NCI-H1436 (cell line): ENCODE data around the gene KCTD1.

Source experiments
- DNase-seq: peaks from one replicate; lab custom pipeline; 2025; lab: John Stamatoyannopoulos, UW

Gene KCTD1

DNA sequence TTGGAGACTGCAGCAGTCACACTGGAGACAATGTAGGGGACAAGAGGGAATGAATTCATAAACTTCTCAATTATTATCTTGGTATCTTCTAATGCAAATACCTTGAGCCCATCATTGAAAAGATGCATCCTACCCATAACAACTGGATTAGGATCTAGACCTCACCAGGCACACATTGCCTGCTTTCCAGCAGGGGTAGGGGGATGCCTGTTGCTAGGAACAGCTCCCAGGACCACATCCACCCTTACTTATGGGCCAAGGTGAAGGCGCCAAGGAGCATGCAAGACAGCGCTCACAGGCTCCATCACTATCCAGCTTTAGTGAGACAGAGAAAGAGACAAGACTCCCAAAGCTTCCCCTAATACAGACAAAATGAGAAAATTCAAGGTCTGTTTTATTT is 24.4 kb downstream of the KCTD1 start:
- no peak for DNase-seq

DNA sequence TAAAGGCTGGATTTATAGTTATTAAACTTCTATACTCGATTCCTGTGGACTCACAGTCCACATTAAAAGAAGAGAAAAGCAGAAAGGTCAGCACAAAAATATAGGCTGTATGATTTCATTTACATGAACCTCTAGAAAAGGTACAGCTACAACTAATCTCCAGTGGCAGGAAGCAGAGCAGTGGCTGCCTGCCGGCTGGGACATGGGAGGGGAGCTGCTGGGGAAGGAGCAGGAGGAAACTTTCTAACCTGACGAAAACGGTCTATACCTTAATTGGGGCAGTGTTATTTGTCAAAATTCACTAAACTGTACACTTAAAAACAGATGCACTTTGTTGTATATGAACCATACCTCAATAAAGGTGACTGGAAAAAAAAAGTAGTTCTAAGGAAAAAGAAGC is 26.7 kb downstream of the KCTD1 start:
- DNase-seq = no peak

DNA sequence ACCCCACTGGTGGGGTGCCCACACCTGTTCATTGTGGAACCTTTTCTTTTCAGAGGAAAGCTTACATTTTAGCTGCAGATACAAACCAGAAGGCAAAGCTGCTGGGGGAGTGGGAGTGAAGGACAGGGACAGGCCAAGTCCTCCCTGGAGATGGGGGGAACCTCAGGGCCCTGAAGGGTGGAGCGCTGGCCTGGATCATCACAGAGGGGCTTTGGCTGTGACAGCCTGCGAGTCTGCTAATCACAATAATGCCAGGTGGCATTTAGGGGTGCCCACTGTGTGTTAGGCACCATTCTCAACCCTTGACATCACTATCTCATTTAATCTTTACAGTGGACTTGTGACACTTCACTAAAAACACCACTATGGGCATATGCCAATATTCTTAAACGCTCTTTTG is 27.4 kb downstream of the KCTD1 start:
- DNase-seq = no peak

- no peak for DNase-seq
Observed at GRCh38 chr18:26519114-26519513, 29.2 kb downstream of the KCTD1 start.

DNA sequence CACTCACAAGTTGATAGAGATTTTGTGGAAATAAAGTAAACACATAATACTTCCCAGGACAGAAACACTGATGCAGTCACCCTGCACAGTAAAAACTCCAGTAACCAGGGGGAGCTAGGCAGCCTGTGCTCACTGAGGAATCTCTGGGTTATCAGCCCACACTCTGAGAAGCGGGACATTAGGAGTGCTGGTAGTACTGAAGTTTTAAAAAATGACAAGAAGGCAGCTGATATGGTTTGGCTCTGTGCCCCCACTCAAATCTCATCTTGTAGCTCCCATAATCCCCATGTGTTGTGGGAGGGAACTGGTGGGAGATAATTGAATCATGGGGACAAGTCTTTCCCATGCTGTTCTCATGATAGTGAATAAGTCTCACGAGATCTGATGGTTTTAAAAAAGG is 31.4 kb downstream of the KCTD1 start:
- no peak for DNase-seq

DNA sequence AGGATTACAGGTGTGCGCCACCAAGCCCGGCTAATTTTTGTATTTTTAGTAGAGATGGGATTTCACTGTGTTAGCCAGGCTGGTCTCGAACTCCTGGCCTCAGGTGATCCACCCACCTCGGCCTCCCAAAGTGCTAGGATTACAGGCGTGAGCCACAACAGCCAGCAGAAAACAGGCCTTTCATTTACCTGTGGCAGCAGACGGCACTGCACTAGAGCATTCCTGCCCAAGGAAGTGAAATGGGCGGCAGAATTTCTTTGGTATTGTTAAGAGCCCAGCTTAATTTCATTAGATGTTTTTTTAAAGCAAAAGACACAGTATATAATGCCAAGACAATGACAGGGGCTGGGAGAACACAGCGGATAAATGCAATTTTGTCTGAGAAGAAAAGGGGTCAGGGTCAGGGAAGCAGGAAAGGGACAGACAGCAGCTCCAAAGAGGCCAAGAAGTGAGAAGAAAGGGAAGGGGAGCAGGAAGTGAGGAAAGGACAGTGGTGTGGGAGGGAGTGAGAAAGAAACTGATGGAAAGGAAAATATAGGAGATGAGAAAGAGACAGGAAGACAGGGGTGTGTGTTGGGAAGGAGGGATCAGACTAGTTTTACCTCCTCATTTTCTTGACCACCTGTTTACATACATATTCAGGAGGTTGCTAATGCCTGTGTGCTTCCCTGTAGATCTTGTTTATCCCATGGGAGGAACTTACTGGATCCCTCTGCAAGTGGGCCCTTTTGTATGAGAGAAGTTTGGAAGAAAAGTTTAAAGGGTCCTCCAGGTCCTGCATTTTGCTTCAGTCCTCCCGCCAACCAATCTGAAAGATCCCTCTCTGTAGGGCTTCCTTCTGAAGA is 32.5 kb downstream of the KCTD1 start:
- no peak for DNase-seq

GRCh38 chr18:26511339-26512071 is 36.8 kb downstream of the KCTD1 start:
- DNase-seq = peak; percentile 33

DNA sequence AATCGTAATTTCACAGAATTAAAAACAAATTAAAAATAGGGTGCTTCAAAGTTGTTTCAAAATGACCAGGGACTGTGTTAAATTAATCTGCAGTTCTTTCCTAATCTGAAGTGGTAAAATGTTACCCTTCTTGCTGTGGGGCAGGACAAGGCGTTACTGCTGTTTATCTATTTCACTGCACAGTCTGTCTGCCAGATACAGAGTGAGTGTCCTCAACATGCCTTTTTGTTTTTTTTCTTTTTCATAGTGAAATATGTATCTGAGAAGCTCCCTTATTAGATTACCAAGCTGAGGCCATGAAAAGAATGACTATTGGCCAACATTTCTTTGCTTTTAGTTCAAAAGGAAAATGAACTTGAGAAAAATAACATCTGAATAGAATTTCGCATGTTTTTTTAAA is 38.0 kb downstream of the KCTD1 start:
- no peak for DNase-seq

- DNase-seq = no peak
Observed at GRCh38 chr18:26506012-26506411, 42.3 kb downstream of the KCTD1 start.

DNA sequence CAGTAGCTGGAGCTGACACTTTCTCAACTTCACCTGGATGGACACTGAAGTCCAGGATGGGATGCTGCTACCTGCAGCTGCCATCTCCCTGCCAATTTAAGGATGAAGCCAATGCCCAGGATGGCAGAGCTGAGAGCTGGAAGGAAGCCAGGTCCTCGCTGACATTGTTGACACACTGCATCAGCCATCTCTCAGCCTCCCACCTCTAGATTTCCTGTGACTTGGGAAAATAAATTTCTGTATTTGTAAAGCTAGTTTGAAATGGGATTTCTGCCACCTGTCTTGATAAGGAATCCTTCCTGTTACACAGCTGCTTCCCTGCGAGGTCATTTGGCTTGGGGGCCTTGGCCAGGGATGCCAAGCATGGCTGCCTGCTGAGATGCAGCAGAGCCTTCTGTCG is 43.5 kb downstream of the KCTD1 start:
- no peak for DNase-seq

DNA sequence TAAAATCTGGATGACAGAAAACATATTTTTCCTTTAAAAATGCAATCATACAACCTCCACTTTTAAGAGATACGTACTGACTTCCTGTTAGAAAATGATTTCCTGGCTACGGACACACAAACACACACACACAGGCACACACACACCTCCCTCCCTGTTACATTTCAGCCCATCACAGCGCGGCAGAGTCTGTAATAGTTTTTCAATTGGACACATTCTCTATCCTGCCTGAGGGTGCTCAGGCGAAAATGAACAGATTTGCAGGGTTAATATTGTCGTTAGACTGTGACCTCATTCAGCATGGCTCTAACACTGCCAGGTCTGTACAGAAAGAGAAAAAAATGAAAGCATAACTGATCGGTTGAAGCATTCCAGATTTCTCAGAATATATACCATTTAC is 45.0 kb downstream of the KCTD1 start:
- DNase-seq = peak; percentile 4

GRCh38 chr18:26502823-26503222 is 45.5 kb downstream of the KCTD1 start:
- no peak for DNase-seq

GRCh38 chr18:26497866-26498265 is 50.5 kb downstream of the KCTD1 start:
- no peak for DNase-seq

- no peak for DNase-seq
Observed at GRCh38 chr18:26496528-26496927, 51.8 kb downstream of the KCTD1 start.

DNA sequence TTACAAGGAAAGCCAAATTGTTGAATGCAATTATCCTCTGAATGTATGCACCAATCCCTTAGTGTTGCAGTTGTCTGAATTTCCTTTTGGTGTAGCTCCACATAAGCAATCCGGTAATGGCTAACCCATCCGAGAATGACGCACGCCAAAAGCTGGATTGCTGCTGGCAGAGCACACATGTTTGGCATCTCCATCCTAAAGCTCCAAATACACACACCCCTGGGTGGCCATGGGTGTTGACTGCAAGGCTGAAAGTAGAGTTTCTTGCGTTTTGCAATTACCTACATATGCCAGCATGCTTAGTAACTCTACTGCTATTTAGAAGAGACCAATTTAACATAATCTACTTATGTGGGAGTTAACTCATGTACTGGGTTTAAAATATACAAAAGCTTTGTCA is 53.1 kb downstream of the KCTD1 start:
- DNase-seq = no peak

DNA sequence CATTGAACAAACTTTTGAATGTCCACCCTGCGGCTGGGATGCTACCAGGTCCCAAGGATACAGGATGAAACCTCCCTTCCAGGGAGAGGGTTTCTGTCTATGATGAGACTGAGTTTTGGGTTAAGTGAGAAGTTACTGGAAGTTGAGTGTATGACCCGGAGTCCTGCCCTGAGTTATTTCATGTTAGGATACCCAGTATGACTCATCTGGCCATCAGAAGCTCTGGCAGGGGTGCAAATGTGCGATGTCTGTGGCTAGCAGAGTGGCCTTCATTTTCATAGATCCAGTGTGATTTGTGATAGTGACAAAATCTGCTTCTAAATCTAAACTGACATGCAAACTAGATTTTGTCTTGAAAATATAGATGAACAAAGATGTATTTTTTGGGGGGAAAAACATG is 55.3 kb downstream of the KCTD1 start:
- no peak for DNase-seq

GRCh38 chr18:26491194-26491816 is 57.0 kb downstream of the KCTD1 start:
- DNase-seq = no peak

DNA sequence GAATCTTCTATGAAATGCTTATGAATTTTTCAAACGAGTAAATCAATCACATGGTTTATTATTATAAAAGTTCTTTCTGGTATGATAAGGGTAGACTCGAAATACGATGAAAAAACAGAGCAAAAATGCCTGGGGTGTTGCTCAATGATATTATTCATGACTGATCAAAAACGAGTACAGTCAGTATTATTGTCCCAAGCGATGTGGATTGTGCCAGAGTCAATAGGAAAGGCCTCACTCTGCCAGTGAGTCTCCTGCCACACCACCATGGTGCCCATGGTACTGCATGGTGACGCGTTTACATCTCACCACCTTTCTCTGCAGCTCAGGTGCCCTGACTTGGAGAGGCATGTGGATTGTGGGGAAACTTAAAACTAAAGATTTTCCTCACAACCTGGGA is 58.5 kb downstream of the KCTD1 start:
- DNase-seq = no peak

DNA sequence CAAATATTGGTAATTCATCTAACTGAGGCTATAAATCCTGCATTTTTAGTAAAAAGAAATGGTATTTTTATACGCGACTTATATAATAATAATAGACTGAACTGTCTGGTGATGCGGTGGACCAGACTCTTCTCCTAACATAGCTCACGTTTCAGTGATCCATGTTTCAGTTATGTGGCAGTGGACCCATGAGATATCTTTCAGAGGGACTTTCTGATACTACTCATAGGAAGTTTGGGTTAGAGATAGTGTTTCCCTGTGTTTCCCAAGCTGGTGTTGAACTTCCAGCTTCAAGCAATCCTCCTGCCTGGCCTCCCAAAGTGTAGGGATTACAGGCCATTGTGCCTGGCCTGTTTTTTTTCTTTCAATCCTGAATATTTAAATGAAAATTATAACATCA is 59.2 kb downstream of the KCTD1 start:
- DNase-seq = no peak

DNA sequence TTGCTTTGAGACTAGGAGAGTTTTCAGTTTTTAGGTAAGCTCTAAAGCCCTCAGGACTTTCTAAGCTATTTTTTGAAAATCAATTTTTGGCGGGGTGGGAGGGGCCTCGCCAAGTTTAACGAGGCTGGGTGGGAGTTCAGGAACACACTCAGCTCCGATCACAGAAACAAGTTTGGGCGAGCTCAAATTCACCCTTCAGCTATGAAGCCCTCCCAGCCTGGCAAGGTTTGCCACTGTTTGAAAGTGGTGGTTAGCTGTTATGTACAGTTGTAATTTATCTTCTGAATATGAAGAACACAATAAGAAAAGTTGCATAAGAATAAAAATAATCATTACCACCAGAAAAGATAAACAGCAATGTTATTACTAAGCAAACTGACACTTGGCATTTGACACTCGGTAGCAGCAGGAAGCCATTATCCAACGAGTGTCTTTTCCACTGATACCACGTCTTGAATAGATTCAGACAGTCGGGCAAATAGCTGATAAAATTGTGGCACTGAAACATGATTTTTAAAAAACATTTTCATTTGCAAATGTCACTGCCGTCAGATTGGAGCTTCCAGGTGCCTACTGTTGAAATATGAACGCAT is 59.8 kb downstream of the KCTD1 start:
- DNase-seq = peak; percentile 5

DNA sequence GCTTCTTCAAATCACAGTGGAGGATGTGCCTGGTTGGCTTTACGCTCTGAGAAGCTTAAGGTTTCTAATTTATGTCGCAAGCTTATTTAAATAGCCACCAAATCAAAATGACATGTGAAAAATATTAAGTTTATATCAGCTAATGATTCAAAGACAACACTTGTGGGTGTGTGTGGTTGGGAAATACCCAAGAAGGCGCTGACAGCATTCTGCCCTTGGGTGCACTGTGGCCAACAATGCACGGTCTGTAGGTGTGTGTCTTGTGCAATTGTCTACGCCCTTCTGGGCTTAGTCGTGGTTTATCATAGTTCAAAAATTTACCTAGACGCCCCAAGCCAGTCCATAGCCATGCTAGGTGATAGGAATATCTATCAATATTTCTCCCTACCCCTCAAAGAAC is 60.9 kb downstream of the KCTD1 start:
- DNase-seq = no peak

DNA sequence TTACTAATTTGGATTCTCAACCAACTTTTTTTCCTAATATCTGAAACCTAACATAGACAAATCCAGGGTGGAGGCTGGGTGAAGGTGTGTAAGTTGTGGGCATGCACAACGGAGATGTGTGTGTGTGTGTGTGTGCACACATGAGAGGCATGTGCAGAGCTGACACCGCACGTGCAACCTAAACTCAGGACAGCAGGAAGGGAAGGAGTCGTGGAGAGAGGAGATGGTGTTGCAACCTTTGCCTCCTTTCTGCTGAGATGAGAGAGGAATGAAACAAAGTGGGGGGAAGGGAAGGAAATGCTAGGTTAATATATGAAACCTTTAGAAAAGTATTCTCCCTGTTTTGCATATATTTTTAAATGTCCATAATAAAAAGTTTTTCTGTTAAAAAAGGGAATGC is 64.7 kb downstream of the KCTD1 start:
- no peak for DNase-seq

- no peak for DNase-seq
Observed at GRCh38 chr18:26482569-26482968, 65.8 kb downstream of the KCTD1 start.
